Measurements from ENCODE around the gene AKAP10. TPM values are rescaled to one million over a fixed set of nuclear protein-coding genes. Genes with fewer than 3 reads are reported as not detected.

The AKAP10 gene
- total and polyA plus RNA-seq, 9 donors = 15.0 to 21.5 (median 17.6) TPM

DNA sequence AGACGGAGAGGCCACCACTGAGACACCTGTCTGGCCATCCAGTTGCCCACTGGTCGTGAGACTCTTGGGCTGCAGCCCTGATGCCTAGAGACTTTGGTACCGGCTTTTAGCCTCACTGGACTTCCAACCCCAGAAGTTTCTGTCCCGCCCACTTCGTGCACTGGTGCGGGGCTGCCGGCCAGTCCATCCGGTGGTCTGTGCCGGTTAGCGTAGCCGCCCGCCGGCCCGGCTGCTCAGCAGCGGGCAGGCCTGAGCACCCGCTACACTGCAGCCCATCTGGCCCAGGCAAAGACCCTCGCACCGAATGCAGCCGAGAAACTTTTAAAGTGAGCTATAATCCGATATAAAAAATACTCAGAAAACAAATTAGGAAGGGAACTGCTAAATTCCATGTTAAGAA, 30.7 kb downstream of the AKAP10 start:
- DNase-seq = no peak
- H3K9me3 ChIP-seq (replicated peaks; ENCODE audit: control insufficient read depth, low read depth, low read length) = no peaks in the 10 kb centered on the region
- no peak overlapping the region for H3K27ac ChIP-seq (ENCODE audit: low read length)
- H3K36me3 ChIP-seq (ENCODE audit: control insufficient read depth, insufficient read depth, low read length) = peaks cover 14% of the 10 kb centered on the region
- WGBS (ENCODE audit: insufficient coverage) = 95% methylated on average over 15 of the region's 20 CpGs
- no peak overlapping the region for H3K4me3 ChIP-seq (ENCODE audit: low read length)
- H3K4me1 ChIP-seq (ENCODE audit: control insufficient read depth, insufficient read depth, low read length) = peaks cover 2% of the 10 kb centered on the region
- H3K27me3 ChIP-seq (ENCODE audit: control insufficient read depth, insufficient read depth, low read length) = no peaks in the 10 kb centered on the region

DNA sequence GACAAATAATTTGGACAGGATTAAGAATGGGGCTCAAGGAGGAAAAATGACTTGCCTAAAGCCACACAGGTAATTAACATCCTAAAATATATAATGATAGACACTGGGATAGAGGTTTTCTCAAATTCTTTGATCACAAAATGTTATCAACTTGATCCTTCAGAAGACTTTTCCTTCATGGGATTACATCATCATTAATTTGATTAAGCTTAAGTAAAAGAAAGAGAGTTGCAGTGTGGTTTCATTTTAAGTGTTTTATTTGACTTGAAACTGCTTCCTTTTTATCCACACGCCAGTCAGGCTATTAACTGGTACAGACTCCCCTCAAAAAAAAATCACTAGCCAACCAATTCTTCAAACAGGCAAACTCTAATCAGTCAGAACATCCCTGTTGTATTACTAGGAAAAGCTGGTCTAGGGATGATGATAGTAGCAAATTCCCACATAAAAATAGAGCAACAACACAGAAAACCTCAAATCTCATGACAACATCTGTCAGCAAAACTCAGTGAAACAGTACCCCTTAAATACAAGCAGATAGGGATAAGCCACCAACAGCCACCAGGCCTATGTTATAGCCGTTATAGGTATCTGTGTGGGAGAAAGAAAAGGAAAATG, 32.5 kb downstream of the AKAP10 start:
- Histone ChIP-seq H3K9me3 (replicated peaks; ENCODE audit: control insufficient read depth, low read depth, low read length) (no peaks in the 10 kb centered on the region), H3K4me3 (ENCODE audit: low read length) (no peak overlapping the region), H3K27ac (ENCODE audit: low read length) (no peak overlapping the region), H3K36me3 (ENCODE audit: control insufficient read depth, insufficient read depth, low read length) (peaks cover 18% of the 10 kb centered on the region), H3K4me1 (ENCODE audit: control insufficient read depth, insufficient read depth, low read length) (peaks cover 2% of the 10 kb centered on the region), H3K27me3 (ENCODE audit: control insufficient read depth, insufficient read depth, low read length) (no peaks in the 10 kb centered on the region)
- WGBS (ENCODE audit: insufficient coverage) = no CpG with 5 or more reads among the region's 2 CpGs
- DNase-seq = no peak

DNA sequence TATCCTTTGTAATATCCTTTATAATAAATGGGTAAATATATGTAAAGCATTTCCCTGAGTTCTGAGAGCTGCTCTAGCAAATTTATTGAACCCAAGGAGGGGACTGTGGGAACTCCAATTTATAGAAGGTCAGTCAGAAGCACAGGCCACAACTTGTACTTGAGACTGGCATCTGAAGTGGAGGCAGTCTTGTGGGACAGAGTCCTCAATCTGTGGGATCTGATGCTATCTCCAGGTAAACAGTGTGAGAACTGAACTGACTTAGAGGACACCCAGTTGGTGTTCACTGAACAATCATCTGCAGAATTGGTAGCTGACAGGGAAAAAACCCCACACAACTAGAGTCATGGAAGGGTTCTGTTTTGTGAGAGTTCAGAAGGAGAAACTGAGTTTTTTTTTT, 34.0 kb downstream of the AKAP10 start:
- Histone ChIP-seq H3K27ac (ENCODE audit: low read length) (no peak overlapping the region), H3K9me3 (replicated peaks; ENCODE audit: control insufficient read depth, low read depth, low read length) (no peaks in the 10 kb centered on the region), H3K36me3 (ENCODE audit: control insufficient read depth, insufficient read depth, low read length) (peaks cover 26% of the 10 kb centered on the region), H3K4me1 (ENCODE audit: control insufficient read depth, insufficient read depth, low read length) (peaks cover 2% of the 10 kb centered on the region), H3K27me3 (ENCODE audit: control insufficient read depth, insufficient read depth, low read length) (no peaks in the 10 kb centered on the region), H3K4me3 (ENCODE audit: low read length) (no peak overlapping the region)
- no peak for DNase-seq

DNA sequence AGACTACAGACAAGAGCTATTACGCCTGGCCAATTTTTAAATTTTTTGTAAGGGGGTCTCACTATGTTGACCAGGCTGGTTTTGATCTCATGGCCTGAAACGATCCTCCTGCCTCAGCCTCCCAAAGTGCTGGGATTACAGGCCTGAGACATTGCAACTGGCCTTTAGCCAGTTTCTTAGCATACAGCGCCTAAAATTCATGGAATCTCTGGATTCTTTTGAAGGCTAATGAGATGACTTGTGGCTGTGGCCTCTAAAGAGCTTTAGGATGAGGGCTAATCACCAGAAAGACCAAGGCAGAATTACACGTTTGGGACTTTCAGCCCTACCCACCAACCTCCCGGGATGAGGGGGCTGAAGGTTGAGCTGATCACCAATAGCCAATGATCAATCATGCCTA, 34.6 kb downstream of the AKAP10 start:
- Histone ChIP-seq H3K4me1 (ENCODE audit: control insufficient read depth, insufficient read depth, low read length) (no peaks in the 10 kb centered on the region), H3K4me3 (ENCODE audit: low read length) (no peak overlapping the region), H3K9me3 (replicated peaks; ENCODE audit: control insufficient read depth, low read depth, low read length) (no peaks in the 10 kb centered on the region), H3K36me3 (ENCODE audit: control insufficient read depth, insufficient read depth, low read length) (peaks cover 25% of the 10 kb centered on the region), H3K27me3 (ENCODE audit: control insufficient read depth, insufficient read depth, low read length) (no peaks in the 10 kb centered on the region), H3K27ac (ENCODE audit: low read length) (no peak overlapping the region)
- 100% methylated on average over 1 of the region's 5 CpGs for WGBS (ENCODE audit: insufficient coverage)
- DNase-seq = no peak

DNA sequence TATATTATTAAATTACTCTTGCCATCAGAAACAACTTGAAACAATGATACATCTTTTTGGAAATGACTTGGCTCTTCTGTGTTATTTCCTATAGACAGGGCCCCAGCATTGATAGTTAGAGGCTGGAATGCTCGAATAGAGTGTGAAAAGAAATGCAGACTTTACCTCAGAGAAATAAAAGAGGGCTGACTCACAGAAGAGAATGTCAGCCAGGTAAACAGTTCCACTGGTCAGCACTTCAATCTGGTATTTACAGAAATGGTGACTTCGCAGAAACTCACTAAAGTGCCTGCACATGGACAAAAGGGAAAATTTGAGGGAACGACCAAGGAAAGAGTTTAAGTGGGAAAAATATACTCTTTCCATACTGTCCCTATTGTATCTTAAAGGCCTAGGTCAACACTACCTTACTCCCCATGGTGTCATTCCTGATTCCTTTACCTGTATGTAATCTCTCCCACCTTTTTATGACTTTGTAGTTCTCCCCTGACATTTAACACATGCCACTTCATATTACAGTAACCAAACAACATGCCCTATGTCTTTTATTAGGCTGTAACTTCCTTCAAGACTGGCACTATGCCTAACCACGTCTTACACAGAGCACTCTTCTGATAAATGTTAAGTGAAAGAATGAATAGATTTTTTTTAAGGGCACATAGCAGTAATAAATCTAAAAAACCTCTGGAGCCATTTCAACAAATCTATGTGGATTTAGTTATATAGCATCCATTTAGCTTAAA, 36.7 kb downstream of the AKAP10 start:
- H3K27ac ChIP-seq (ENCODE audit: low read length) = no peak overlapping the region
- H3K9me3 ChIP-seq (replicated peaks; ENCODE audit: control insufficient read depth, low read depth, low read length) = no peaks in the 10 kb centered on the region
- H3K4me3 ChIP-seq (ENCODE audit: low read length) = no peak overlapping the region
- no peak for DNase-seq
- H3K36me3 ChIP-seq (ENCODE audit: control insufficient read depth, insufficient read depth, low read length) = peaks cover 27% of the 10 kb centered on the region
- WGBS (ENCODE audit: insufficient coverage) = 60% methylated on average over 1 of the region's 4 CpGs
- H3K4me1 ChIP-seq (ENCODE audit: control insufficient read depth, insufficient read depth, low read length) = no peaks in the 10 kb centered on the region
- H3K27me3 ChIP-seq (ENCODE audit: control insufficient read depth, insufficient read depth, low read length) = no peaks in the 10 kb centered on the region

DNA sequence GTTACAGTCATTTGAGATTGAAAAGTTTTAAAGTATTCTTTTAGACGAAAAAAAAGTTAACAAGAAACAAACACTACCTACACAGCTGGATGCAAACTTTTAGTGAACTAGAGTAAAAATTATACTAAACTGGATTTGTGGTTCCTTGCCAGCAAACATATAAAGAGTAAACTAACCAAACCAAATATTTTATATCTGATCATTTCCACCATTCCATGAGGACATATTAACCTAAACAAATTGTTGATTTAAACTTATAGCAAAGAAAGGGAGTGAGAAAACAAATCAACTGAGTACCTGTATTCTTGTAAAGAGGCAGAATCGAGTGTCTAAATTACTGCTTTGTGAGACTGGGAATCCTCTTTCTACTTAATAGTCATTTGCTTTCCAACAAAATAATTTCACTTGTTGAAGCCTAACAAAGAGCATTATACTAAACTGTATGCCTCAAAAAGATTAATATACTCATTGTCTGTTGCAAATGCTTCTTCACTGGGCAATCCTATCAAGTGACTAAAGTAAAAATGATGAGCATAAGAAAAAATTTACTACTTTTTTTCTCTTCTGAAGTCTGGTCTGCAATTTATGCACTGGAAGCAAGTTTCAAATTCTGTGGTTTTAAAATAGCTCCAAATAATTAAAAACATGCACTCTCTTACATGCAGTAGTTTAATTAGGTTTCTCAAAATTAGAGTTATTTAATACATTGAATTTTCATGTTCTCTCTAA, 37.5 kb downstream of the AKAP10 start:
- H3K27ac ChIP-seq (ENCODE audit: low read length) = no peak overlapping the region
- H3K4me3 ChIP-seq (ENCODE audit: low read length) = no peak overlapping the region
- H3K9me3 ChIP-seq (replicated peaks; ENCODE audit: control insufficient read depth, low read depth, low read length) = no peaks in the 10 kb centered on the region
- DNase-seq = no peak
- H3K27me3 ChIP-seq (ENCODE audit: control insufficient read depth, insufficient read depth, low read length) = no peaks in the 10 kb centered on the region
- no CpG with 5 or more reads among the region's 2 CpGs for WGBS (ENCODE audit: insufficient coverage)
- H3K4me1 ChIP-seq (ENCODE audit: control insufficient read depth, insufficient read depth, low read length) = no peaks in the 10 kb centered on the region
- H3K36me3 ChIP-seq (ENCODE audit: control insufficient read depth, insufficient read depth, low read length) = peaks cover 27% of the 10 kb centered on the region

DNA sequence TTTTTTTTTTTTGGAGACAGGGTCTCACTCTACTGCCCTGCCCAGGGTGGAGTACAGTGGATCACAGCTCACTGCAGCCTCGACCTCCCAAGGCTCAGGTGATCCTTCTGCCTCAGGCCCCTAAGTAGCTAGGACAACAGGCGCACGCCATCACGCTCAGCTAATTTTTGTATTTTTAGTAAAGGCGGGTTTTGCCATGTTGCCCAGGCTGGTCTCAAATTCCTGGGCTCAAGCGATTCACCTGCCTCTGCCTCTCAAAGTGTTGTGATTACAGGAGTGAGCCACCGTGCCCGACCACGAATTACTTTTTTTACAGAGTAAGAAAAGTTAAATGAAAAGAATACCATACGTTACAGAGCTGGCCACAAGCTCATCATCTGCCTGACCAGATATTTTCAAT, 38.9 kb downstream of the AKAP10 start:
- no peaks in the 10 kb centered on the region for H3K4me1 ChIP-seq (ENCODE audit: control insufficient read depth, insufficient read depth, low read length)
- no peak overlapping the region for H3K27ac ChIP-seq (ENCODE audit: low read length)
- no peaks in the 10 kb centered on the region for H3K27me3 ChIP-seq (ENCODE audit: control insufficient read depth, insufficient read depth, low read length)
- WGBS (ENCODE audit: insufficient coverage) = no CpG with 5 or more reads among the region's 10 CpGs
- H3K9me3 ChIP-seq (replicated peaks; ENCODE audit: control insufficient read depth, low read depth, low read length) = no peaks in the 10 kb centered on the region
- DNase-seq = no peak
- peaks cover 37% of the 10 kb centered on the region for H3K36me3 ChIP-seq (ENCODE audit: control insufficient read depth, insufficient read depth, low read length)
- no peak overlapping the region for H3K4me3 ChIP-seq (ENCODE audit: low read length)

DNA sequence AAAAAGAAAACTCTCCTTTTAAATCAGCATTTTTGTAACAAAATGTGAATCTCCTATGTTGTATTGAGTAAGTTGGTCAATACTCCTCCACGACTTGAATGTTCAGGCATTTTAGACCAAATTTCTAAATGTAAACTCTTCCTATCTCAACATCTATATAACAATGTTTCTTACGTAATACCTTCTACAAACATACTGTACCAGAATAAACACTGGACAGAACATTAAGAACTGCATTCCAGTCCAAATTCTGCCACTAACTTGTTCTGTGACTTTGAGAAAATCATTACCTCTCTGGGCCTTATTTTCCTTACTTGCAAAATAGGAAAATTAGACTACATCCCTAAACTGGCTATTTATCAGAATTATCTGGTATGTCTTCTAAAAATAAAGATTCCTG, 40.1 kb downstream of the AKAP10 start:
- no CpG with 5 or more reads among the region's 2 CpGs for WGBS (ENCODE audit: insufficient coverage)
- Histone ChIP-seq H3K4me1 (ENCODE audit: control insufficient read depth, insufficient read depth, low read length) (no peaks in the 10 kb centered on the region), H3K4me3 (ENCODE audit: low read length) (no peak overlapping the region), H3K27me3 (ENCODE audit: control insufficient read depth, insufficient read depth, low read length) (no peaks in the 10 kb centered on the region), H3K9me3 (replicated peaks; ENCODE audit: control insufficient read depth, low read depth, low read length) (no peaks in the 10 kb centered on the region), H3K36me3 (ENCODE audit: control insufficient read depth, insufficient read depth, low read length) (peaks cover 31% of the 10 kb centered on the region), H3K27ac (ENCODE audit: low read length) (no peak overlapping the region)
- DNase-seq = no peak

DNA sequence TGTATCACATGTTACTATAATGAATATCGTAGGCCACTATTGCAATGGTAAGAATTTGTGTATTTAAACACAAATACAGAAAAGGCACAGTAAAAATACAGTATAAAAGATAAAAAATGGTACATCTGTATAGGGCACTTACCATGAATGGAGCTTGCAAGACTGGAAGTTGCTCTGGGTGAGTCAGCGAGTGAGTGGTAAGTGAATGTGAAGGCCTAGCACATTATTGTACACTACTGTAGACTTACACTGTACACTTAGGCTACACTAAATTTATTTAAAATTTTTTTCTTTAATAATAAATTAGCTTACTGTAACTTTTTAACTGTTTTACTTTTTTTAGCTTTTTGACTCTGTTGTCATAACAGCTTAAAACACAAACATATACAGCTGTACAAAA, 42.5 kb downstream of the AKAP10 start:
- H3K36me3 ChIP-seq (ENCODE audit: control insufficient read depth, insufficient read depth, low read length) = peaks cover 41% of the 10 kb centered on the region
- no peaks in the 10 kb centered on the region for H3K27me3 ChIP-seq (ENCODE audit: control insufficient read depth, insufficient read depth, low read length)
- DNase-seq = no peak
- H3K27ac ChIP-seq (ENCODE audit: low read length) = no peak overlapping the region
- H3K4me1 ChIP-seq (ENCODE audit: control insufficient read depth, insufficient read depth, low read length) = no peaks in the 10 kb centered on the region
- no peak overlapping the region for H3K4me3 ChIP-seq (ENCODE audit: low read length)
- no peaks in the 10 kb centered on the region for H3K9me3 ChIP-seq (replicated peaks; ENCODE audit: control insufficient read depth, low read depth, low read length)
- no CpG with 5 or more reads among the region's 2 CpGs for WGBS (ENCODE audit: insufficient coverage)

DNA sequence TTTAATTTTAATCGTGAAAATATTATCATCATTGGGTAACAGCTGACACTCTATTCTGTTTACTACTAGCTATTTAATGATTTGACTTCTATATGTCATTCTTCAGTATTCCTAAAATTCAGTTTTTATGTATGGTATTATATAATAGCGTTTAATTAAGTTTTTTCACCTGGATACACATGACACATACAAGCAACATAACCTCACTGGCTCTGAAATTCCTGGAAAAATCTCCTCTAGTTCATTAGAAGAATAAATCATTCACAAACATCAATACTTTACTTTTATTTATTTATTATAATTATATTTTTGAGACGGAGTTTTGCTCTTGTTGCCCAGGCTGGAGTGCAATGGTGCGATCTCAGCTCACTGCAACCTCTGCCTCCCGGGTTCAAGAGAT, 44.0 kb downstream of the AKAP10 start:
- no CpG with 5 or more reads among the region's 5 CpGs for WGBS (ENCODE audit: insufficient coverage)
- no peaks in the 10 kb centered on the region for H3K4me1 ChIP-seq (ENCODE audit: control insufficient read depth, insufficient read depth, low read length)
- H3K27ac ChIP-seq (ENCODE audit: low read length) = no peak overlapping the region
- DNase-seq = no peak
- H3K27me3 ChIP-seq (ENCODE audit: control insufficient read depth, insufficient read depth, low read length) = no peaks in the 10 kb centered on the region
- H3K36me3 ChIP-seq (ENCODE audit: control insufficient read depth, insufficient read depth, low read length) = peaks cover 39% of the 10 kb centered on the region
- no peak overlapping the region for H3K4me3 ChIP-seq (ENCODE audit: low read length)
- no peaks in the 10 kb centered on the region for H3K9me3 ChIP-seq (replicated peaks; ENCODE audit: control insufficient read depth, low read depth, low read length)
